Esophagus muscularis mucosa (tissue), 4 donors: ENCODE data around the gene SMIM43. TPM values are rescaled to one million over a fixed set of nuclear protein-coding genes. Genes with fewer than 3 reads are reported as not detected.

Source experiments
- DNase-seq: peaks from one replicate; pipeline ENCODE4 v3.0.0-alpha.2; 2017; ENCODE audit errors: extremely low spot score
- H3K27ac ChIP-seq, 4 donors: fragments of 200-600 bp; sonication (generic); replicated peaks in 1 of 4; 1 replicate in 3 of 4; 2 replicates in 1 of 4; pipeline ENCODE4 v1.5.1; 2016 to 2019; ENCODE audit warnings: mild to moderate bottlenecking in 1 of 4
- H3K27me3 ChIP-seq, 4 donors: fragments of 200-600 bp; sonication (generic); one replicate each; pipeline versions ENCODE4 v1.5.1 to v1.6.0; 2016 to 2019
- H3K36me3 ChIP-seq, 4 donors: fragments of 200-600 bp; sonication (generic); one replicate each; pipeline ENCODE4 v1.5.1; 2016 to 2019
- H3K4me1 ChIP-seq, 4 donors: fragments of 200-600 bp; sonication (generic); one replicate each; pipeline ENCODE4 v1.5.1; 2016 to 2019
- H3K4me3 ChIP-seq, 4 donors: fragments of 200-600 bp; sonication (generic); 1 replicate in 2 of 4; 2 replicates in 2 of 4; pipeline ENCODE4 v1.5.1; 2016 to 2019; ENCODE audit warnings: mild to moderate bottlenecking in 4 of 4, moderate library complexity in 1 of 4
- H3K9me3 ChIP-seq, 4 donors: fragments of 200-600 bp; sonication (generic); 1 replicate in 3 of 4; 2 replicates in 1 of 4; pipeline ENCODE4 v1.5.1; 2016 to 2019
- CTCF ChIP-seq, 3 experiments: fragments of 200-600 bp in 2 of 3; fragments of 450-650 bp in 1 of 3; sonication (generic) in 2 of 3; IDR thresholded peaks; one replicate each; pipeline ENCODE4 v1.5.1; 2017 to 2019; ENCODE audit warnings: antibody characterized with exemption in 3 of 3, mild to moderate bottlenecking in 2 of 3, moderate library complexity in 1 of 3
- EP300 ChIP-seq: sonication (generic); formaldehyde crosslinking; IDR thresholded peaks from one replicate; pipeline ENCODE4 v1.6.1; 2017; ENCODE audit warnings: antibody characterized with exemption
- POLR2A ChIP-seq: fragments of 450-650 bp; IDR thresholded peaks from one replicate; pipeline ENCODE4 v1.6.1; 2017; ENCODE audit warnings: antibody characterized with exemption, moderate library complexity, mild to moderate bottlenecking, low read depth
- POLR2AphosphoS5 ChIP-seq, 2 donors: sonication (generic); formaldehyde crosslinking; IDR thresholded peaks; one replicate each; pipeline ENCODE4 v1.6.1; 2017; ENCODE audit warnings: antibody characterized with exemption in 2 of 2
- WGBS: methylation state at CpG from one replicate; pipeline ENCODE4 v1.1.5; 2018; 5-methylcytosine and 5-hydroxymethylcytosine counted together
- intact Hi-C: fragments of 100-400 bp; cut with DNase I; formaldehyde crosslinking; loops from one replicate; pipeline ENCODE4 v1.15.1; 2023
- total RNA-seq, 4 donors: library from RNA; depleted of rRNA; stranded (reverse); fragments of >200 nt; gene quantifications; one replicate each; pipeline versions ENCODE4 v1.1.0 to v1.2.1, GENCODE V29; 2016

SMIM43 gene
- total RNA-seq, 4 donors from 2014 or later = 0.46 to 1.2 (median 0.66) TPM

- Histone ChIP-seq H3K36me3 (no peaks in the 10 kb centered on the region), H3K4me3 (no peak overlapping the region), H3K4me1 (no peaks in the 10 kb centered on the region), H3K27ac (no peak overlapping the region), H3K27me3 (peaks cover 0 to 21% (median 0%) of the 10 kb centered on the region in 4 donors), H3K9me3 (no peaks in the 10 kb centered on the region)
- no peak for TF ChIP-seq POLR2AphosphoS5 (IDR thresholded peaks at IDR 0.05)
- TF ChIP-seq CTCF (IDR thresholded peaks at IDR 0.05) = no peak
- TF ChIP-seq EP300 = no peak
- no peak for TF ChIP-seq POLR2A
- no peak for DNase-seq
- WGBS = 92% methylated on average over 5 of the region's 5 CpGs
- intact Hi-C loops = loop anchor here (10.0 kb wide), 1 partner anchor 363 kb away; the partner anchor contains the start of gene BLTP1
Measured at GRCh38 chr4:121791481-121791880, 26.5 kb upstream of the SMIM43 start.

- Histone ChIP-seq H3K36me3 (no peaks in the 10 kb centered on the region), H3K4me3 (no peak overlapping the region), H3K4me1 (no peaks in the 10 kb centered on the region), H3K27me3 (peaks cover 0 to 21% (median 0%) of the 10 kb centered on the region in 4 donors), H3K9me3 (no peaks in the 10 kb centered on the region), H3K27ac (no peak overlapping the region)
- no peak for TF ChIP-seq CTCF (IDR thresholded peaks at IDR 0.05)
- no peak for TF ChIP-seq EP300
- no peak for TF ChIP-seq POLR2A
- TF ChIP-seq POLR2AphosphoS5 (IDR thresholded peaks at IDR 0.05) = no peak
- no peak for DNase-seq
- intact Hi-C loops = loop anchor here (10.0 kb wide), 1 partner anchor 364 kb away; the partner anchor contains the start of gene BLTP1
Measured at GRCh38 chr4:121790976-121791375, 26.0 kb upstream of the SMIM43 start.

- WGBS = 64% methylated on average over 3 of the region's 3 CpGs
Measured at GRCh38 chr4:121789960-121790829, 25.2 kb upstream of the SMIM43 start.

GRCh38 chr4:121789455-121789854, 24.5 kb upstream of the SMIM43 start:
- H3K4me3 ChIP-seq = no peak overlapping the region
- intact Hi-C loops = no loop called here
- H3K36me3 ChIP-seq = no peaks in the 10 kb centered on the region
- TF ChIP-seq CTCF (IDR thresholded peaks at IDR 0.05) = no peak
- TF ChIP-seq POLR2AphosphoS5 (IDR thresholded peaks at IDR 0.05) = no peak
- TF ChIP-seq EP300 = no peak
- no peak for TF ChIP-seq POLR2A
- no peak for DNase-seq
- WGBS = 64% methylated on average over 1 of the region's 1 CpG
- peaks cover 0 to 2% (median 0%) of the 10 kb centered on the region in 4 donors for H3K9me3 ChIP-seq
- peaks cover 0 to 21% (median 0%) of the 10 kb centered on the region in 4 donors for H3K27me3 ChIP-seq
- H3K4me1 ChIP-seq = no peaks in the 10 kb centered on the region
- no peak overlapping the region for H3K27ac ChIP-seq

More at GRCh38 chr4:121789960-121790829, 25.2 kb upstream of the SMIM43 start:
- H3K9me3 ChIP-seq = no peaks in the 10 kb centered on the region
- H3K27me3 ChIP-seq = peaks cover 0 to 21% (median 0%) of the 10 kb centered on the region in 4 donors
- H3K4me1 ChIP-seq = no peaks in the 10 kb centered on the region
- H3K27ac ChIP-seq = no peak overlapping the region
- DNase-seq = no peak
- no peaks in the 10 kb centered on the region for H3K36me3 ChIP-seq
- intact Hi-C loops = loop anchor here (10.0 kb wide), 1 partner anchor 365 kb away; the partner anchor contains the start of gene BLTP1
- no peak overlapping the region for H3K4me3 ChIP-seq
- no peak for TF ChIP-seq POLR2A
- TF ChIP-seq POLR2AphosphoS5 (IDR thresholded peaks at IDR 0.05) = no peak
- no peak for TF ChIP-seq EP300
- no peak for TF ChIP-seq CTCF (IDR thresholded peaks at IDR 0.05)
